H1 (cell line): ENCODE data around the gene NSL1.

Experiments used
- BCL11A ChIP-seq, 2 experiments: IDR thresholded peaks; one replicate each; pipeline ENCODE4 v1.6.1; 2011; ENCODE audit warnings: low read depth in 2 of 2, low read length in 2 of 2, mild to moderate bottlenecking in 2 of 2
- POLR2A ChIP-seq, 2 experiments: IDR thresholded peaks; 1 replicate in 1 of 2; 2 replicates in 1 of 2; pipeline ENCODE4 v1.6.1; 2011; ENCODE audit warnings: low read depth in 2 of 2, low read length in 2 of 2, mild to moderate bottlenecking in 2 of 2; ENCODE audit errors: control extremely low read depth in 1 of 2
- POLR2AphosphoS5 ChIP-seq: IDR thresholded peaks from 2 replicates; pipeline ENCODE4 v1.6.1; 2011; ENCODE audit warnings: low read depth, low read length

GRCh38 chr1:212712451-212713303 lies 78.9 kb downstream of the NSL1 start:
- TF ChIP-seq POLR2A (IDR thresholded peaks at IDR 0.05; ENCODE audit: control extremely low read depth in 1 of 2, low read depth in 2 of 2, low read length in 2 of 2) = no peak
- no peak for TF ChIP-seq BCL11A (IDR thresholded peaks at IDR 0.05; ENCODE audit: low read depth in 2 of 2, low read length in 2 of 2)
- no peak for TF ChIP-seq POLR2AphosphoS5
